HEK293 (cell line): ENCODE measurements around the gene ELOVL6.

Experiments
- CTCF ChIA-PET: fragments of 350-600 bp; formaldehyde crosslinking; extraction: SDS; loops from one replicate; lab custom pipeline; 2021; ENCODE audit warnings: antibody characterized with exemption; lab: Yijun Ruan, JAX
- POLR2A ChIA-PET: fragments of 300-600 bp; formaldehyde crosslinking; extraction: SDS; loops from one replicate; lab custom pipeline; 2020; ENCODE audit warnings: antibody characterized with exemption, inconsistent platforms; lab: Yijun Ruan, JAX
- H3K27ac ChIP-seq: fragments of 200-500 bp; sonication (Bioruptor generic); 2 replicates; pipeline ENCODE4 v1.5.1; 2014; ENCODE audit warnings: low read depth, low read length, control low read depth, inconsistent platforms; ENCODE audit errors: extremely low read depth
- H3K36me3 ChIP-seq, 2 experiments: fragments of 200-500 bp in 1 of 2; sonication (Bioruptor generic) in 1 of 2; 1 replicate in 1 of 2; 2 replicates in 1 of 2; pipeline ENCODE4 v1.5.1; 2014 to 2017; ENCODE audit warnings: inconsistent platforms in 2 of 2, low read length in 2 of 2; ENCODE audit not compliant: control insufficient read depth in 2 of 2, insufficient read depth in 1 of 2
- H3K4me1 ChIP-seq: fragments of 200-500 bp; sonication (Bioruptor generic); 2 replicates; pipeline ENCODE4 v1.5.1; 2014; ENCODE audit warnings: mild to moderate bottlenecking, low read length, inconsistent platforms; ENCODE audit not compliant: control insufficient read depth, insufficient read depth
- H3K4me3 ChIP-seq: 2 replicates; pipeline ENCODE4 v1.5.1; 2011; ENCODE audit warnings: low read depth, mild to moderate bottlenecking, control low read depth, low read length, moderate library complexity
- H3K9me3 ChIP-seq: fragments of 200-500 bp; sonication (Bioruptor generic); 2 replicates; pipeline ENCODE4 v1.5.1; 2014; ENCODE audit warnings: low read depth, low read length, inconsistent platforms; ENCODE audit not compliant: control insufficient read depth, insufficient read depth
- KLF7 ChIP-seq: fragments of 450-650 bp; formaldehyde crosslinking; IDR thresholded peaks from 2 replicates; pipeline ENCODE4 v1.5.1; 2016; ENCODE audit warnings: missing biosample characterization, missing genetic modification characterization, borderline replicate concordance
- OVOL3 ChIP-seq: fragments of 450-650 bp; formaldehyde crosslinking; IDR thresholded peaks from 2 replicates; pipeline ENCODE4 v1.5.1; 2016; ENCODE audit warnings: missing biosample characterization, missing genetic modification characterization
- ZNF239 ChIP-seq: fragments of 450-650 bp; formaldehyde crosslinking; IDR thresholded peaks from 2 replicates; pipeline ENCODE4 v1.5.1; 2016; ENCODE audit warnings: missing biosample characterization, missing genetic modification characterization
- ZNF24 ChIP-seq: fragments of 450-650 bp; formaldehyde crosslinking; IDR thresholded peaks from 2 replicates; pipeline ENCODE4 v1.5.1; 2016; ENCODE audit warnings: missing biosample characterization, missing genetic modification characterization
- ZNF792 ChIP-seq: fragments of 450-650 bp; formaldehyde crosslinking; IDR thresholded peaks from 2 replicates; pipeline ENCODE4 v1.5.1; 2016; ENCODE audit warnings: missing biosample characterization, missing genetic modification characterization
- TF ChIP-seq, protein P1 (sequence below): fragments of 450-650 bp; formaldehyde crosslinking; IDR thresholded peaks from 2 replicates; pipeline ENCODE4 v1.5.1; 2016; ENCODE audit warnings: missing biosample characterization, missing genetic modification characterization
- TF ChIP-seq, protein P2 (sequence below): fragments of 450-650 bp; formaldehyde crosslinking; IDR thresholded peaks from 2 replicates; pipeline ENCODE4 v1.5.1; 2016; ENCODE audit warnings: missing biosample characterization, missing genetic modification characterization
- TF ChIP-seq, protein P3 (sequence below): fragments of 450-650 bp; formaldehyde crosslinking; IDR thresholded peaks from 2 replicates; pipeline ENCODE4 v1.5.1; 2017; ENCODE audit warnings: missing biosample characterization, missing genetic modification characterization
- TF ChIP-seq, protein P4 (sequence below): fragments of 450-650 bp; formaldehyde crosslinking; IDR thresholded peaks from 2 replicates; pipeline ENCODE4; 2016; ENCODE audit warnings: missing biosample characterization, missing genetic modification characterization
- TF ChIP-seq, protein P5 (sequence below): sonication (generic); formaldehyde crosslinking; IDR thresholded peaks from 2 replicates; pipeline ENCODE4 v1.8.1; 2022; ENCODE audit warnings: mild to moderate bottlenecking, moderate library complexity, missing genetic modification reagents
- TF ChIP-seq, protein P6 (sequence below): fragments of 450-650 bp; formaldehyde crosslinking; IDR thresholded peaks from 2 replicates; pipeline ENCODE4 v1.5.1; 2016; ENCODE audit warnings: missing biosample characterization, missing genetic modification characterization
- TF ChIP-seq, protein P7 (sequence below): fragments of 450-650 bp; formaldehyde crosslinking; conservative IDR thresholded peaks from 2 replicates; pipeline ENCODE4 v1.5.1; 2016; ENCODE audit warnings: low read depth, missing biosample characterization, missing genetic modification characterization

ELOVL6 gene

DNA sequence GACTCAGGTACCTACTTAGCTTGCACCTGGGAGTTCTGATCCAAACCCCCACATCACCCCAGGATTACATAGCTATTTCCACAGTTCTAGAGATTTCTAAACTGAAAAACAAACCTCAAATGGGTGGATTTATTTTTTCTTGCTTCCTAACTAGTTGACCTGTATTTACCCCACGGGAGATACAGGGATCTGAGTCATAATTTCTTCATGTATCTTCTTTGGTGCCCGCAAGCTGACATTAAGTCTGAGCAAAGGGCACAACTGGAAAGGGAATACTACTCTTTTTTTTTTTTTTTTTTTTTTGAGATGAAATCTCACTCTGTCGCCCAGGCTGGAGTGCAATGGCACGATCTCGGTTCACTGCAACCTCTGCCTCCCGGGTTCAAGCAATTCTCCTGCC lies 10.0 kb upstream of the ELOVL6 start:
- Histone ChIP-seq H3K36me3 (no peaks in the 10 kb centered on the region), H3K4me3 (no peak overlapping the region), H3K27ac (no peak overlapping the region), H3K4me1 (no peaks in the 10 kb centered on the region)
- ChIA-PET POLR2A (interaction anchor here (0.7 kb wide), 1 partner anchor 198 kb away, joined by 4 read pairs; no protein-coding TSS in a partner anchor), CTCF (interaction anchor here (0.9 kb wide), 1 partner anchor 310 kb away, joined by 3 read pairs; no protein-coding TSS in a partner anchor)
- TF ChIP-seq, protein P1, sequence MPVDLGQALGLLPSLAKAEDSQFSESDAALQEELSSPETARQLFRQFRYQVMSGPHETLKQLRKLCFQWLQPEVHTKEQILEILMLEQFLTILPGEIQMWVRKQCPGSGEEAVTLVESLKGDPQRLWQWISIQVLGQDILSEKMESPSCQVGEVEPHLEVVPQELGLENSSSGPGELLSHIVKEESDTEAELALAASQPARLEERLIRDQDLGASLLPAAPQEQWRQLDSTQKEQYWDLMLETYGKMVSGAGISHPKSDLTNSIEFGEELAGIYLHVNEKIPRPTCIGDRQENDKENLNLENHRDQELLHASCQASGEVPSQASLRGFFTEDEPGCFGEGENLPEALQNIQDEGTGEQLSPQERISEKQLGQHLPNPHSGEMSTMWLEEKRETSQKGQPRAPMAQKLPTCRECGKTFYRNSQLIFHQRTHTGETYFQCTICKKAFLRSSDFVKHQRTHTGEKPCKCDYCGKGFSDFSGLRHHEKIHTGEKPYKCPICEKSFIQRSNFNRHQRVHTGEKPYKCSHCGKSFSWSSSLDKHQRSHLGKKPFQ (tag by site-specific recombination): no peak
- TF ChIP-seq ZNF792 (tag by site-specific recombination) (no peak), KLF7 (tag by site-specific recombination) (no peak), ZNF24 (tag by site-specific recombination) (no peak), ZNF239 (tag by site-specific recombination) (no peak), OVOL3 (tag by site-specific recombination) (no peak)
- TF ChIP-seq, protein P2, sequence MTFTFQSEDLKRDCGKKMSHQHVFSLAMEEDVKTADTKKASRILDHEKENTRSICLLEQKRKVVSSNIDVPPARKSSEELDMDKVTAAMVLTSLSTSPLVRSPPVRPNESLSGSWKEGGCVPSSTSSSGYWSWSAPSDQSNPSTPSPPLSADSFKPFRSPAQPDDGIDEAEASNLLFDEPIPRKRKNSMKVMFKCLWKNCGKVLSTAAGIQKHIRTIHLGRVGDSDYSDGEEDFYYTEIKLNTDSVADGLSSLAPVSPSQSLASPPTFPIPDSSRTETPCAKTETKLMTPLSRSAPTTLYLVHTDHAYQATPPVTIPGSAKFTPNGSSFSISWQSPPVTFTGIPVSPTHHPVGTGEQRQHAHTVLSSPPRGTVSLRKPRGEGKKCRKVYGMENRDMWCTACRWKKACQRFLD: no peak
- TF ChIP-seq, protein P3, sequence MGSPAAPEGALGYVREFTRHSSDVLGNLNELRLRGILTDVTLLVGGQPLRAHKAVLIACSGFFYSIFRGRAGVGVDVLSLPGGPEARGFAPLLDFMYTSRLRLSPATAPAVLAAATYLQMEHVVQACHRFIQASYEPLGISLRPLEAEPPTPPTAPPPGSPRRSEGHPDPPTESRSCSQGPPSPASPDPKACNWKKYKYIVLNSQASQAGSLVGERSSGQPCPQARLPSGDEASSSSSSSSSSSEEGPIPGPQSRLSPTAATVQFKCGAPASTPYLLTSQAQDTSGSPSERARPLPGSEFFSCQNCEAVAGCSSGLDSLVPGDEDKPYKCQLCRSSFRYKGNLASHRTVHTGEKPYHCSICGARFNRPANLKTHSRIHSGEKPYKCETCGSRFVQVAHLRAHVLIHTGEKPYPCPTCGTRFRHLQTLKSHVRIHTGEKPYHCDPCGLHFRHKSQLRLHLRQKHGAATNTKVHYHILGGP (tag by site-specific recombination): no peak
- TF ChIP-seq, protein P4, sequence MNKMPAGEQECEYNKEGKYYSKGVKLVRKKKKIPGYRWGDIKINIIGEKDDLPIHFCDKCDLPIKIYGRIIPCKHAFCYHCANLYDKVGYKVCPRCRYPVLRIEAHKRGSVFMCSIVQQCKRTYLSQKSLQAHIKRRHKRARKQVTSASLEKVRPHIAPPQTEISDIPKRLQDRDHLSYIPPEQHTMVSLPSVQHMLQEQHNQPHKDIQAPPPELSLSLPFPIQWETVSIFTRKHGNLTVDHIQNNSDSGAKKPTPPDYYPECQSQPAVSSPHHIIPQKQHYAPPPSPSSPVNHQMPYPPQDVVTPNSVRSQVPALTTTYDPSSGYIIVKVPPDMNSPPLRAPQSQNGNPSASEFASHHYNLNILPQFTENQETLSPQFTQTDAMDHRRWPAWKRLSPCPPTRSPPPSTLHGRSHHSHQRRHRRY (tag by site-specific recombination): no peak
- TF ChIP-seq, protein P5, sequence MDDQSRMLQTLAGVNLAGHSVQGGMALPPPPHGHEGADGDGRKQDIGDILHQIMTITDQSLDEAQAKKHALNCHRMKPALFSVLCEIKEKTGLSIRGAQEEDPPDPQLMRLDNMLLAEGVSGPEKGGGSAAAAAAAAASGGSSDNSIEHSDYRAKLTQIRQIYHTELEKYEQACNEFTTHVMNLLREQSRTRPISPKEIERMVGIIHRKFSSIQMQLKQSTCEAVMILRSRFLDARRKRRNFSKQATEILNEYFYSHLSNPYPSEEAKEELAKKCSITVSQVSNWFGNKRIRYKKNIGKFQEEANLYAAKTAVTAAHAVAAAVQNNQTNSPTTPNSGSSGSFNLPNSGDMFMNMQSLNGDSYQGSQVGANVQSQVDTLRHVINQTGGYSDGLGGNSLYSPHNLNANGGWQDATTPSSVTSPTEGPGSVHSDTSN (CRISPR knock-in tag): no peak
- TF ChIP-seq, protein P6, sequence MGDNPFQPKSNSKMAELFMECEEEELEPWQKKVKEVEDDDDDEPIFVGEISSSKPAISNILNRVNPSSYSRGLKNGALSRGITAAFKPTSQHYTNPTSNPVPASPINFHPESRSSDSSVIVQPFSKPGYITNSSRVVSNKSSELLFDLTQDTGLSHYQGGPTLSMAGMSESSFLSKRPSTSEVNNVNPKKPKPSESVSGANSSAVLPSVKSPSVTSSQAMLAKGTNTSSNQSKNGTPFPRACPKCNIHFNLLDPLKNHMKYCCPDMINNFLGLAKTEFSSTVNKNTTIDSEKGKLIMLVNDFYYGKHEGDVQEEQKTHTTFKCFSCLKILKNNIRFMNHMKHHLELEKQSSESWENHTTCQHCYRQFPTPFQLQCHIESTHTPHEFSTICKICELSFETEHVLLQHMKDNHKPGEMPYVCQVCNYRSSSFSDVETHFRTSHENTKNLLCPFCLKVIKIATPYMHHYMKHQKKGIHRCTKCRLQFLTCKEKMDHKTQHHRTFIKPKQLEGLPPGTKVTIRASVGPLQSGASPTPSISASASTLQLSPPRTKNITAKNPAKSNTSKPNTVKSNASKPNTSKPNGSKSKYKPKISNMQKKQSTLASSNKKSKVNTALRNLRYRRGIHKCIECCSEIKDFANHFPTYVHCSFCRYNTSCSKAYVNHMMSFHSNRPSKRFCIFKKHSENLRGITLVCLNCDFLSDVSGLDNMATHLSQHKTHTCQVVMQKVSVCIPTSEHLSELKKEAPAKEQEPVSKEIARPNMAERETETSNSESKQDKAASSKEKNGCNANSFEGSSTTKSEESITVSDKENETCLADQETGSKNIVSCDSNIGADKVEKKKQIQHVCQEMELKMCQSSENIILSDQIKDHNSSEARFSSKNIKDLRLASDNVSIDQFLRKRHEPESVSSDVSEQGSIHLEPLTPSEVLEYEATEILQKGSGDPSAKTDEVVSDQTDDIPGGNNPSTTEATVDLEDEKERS (tag by site-specific recombination): no peak
- TF ChIP-seq, protein P7, sequence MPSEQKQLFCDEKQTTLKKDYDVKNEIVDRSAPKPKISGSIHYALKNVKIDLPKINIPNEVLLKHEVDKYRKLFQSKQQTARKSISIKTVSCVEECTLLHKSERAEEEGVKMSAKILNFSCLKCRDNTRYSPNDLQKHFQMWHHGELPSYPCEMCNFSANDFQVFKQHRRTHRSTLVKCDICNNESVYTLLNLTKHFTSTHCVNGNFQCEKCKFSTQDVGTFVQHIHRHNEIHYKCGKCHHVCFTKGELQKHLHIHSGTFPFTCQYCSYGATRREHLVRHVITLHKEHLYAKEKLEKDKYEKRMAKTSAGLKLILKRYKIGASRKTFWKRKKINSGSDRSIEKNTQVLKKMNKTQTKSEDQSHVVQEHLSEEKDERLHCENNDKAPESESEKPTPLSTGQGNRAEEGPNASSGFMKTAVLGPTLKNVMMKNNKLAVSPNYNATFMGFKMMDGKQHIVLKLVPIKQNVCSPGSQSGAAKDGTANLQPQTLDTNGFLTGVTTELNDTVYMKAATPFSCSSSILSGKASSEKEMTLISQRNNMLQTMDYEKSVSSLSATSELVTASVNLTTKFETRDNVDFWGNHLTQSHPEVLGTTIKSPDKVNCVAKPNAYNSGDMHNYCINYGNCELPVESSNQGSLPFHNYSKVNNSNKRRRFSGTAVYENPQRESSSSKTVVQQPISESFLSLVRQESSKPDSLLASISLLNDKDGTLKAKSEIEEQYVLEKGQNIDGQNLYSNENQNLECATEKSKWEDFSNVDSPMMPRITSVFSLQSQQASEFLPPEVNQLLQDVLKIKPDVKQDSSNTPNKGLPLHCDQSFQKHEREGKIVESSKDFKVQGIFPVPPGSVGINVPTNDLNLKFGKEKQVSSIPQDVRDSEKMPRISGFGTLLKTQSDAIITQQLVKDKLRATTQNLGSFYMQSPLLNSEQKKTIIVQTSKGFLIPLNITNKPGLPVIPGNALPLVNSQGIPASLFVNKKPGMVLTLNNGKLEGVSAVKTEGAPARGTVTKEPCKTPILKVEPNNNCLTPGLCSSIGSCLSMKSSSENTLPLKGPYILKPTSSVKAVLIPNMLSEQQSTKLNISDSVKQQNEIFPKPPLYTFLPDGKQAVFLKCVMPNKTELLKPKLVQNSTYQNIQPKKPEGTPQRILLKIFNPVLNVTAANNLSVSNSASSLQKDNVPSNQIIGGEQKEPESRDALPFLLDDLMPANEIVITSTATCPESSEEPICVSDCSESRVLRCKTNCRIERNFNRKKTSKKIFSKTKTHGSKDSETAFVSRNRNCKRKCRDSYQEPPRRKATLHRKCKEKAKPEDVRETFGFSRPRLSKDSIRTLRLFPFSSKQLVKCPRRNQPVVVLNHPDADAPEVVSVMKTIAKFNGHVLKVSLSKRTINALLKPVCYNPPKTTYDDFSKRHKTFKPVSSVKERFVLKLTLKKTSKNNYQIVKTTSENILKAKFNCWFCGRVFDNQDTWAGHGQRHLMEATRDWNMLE (tag by site-specific recombination): no peak
- TF ChIP-seq, all 188 proteins: peak for 0
- H3K9me3 ChIP-seq: no peaks in the 10 kb centered on the region
